Measurements from ENCODE around the gene RNF220. TPM values are rescaled to one million over a fixed set of nuclear protein-coding genes. Genes with fewer than 3 reads are reported as not detected.

The RNF220 gene
- 91.1 and 105 TPM in 2 replicates for total RNA-seq

DNA sequence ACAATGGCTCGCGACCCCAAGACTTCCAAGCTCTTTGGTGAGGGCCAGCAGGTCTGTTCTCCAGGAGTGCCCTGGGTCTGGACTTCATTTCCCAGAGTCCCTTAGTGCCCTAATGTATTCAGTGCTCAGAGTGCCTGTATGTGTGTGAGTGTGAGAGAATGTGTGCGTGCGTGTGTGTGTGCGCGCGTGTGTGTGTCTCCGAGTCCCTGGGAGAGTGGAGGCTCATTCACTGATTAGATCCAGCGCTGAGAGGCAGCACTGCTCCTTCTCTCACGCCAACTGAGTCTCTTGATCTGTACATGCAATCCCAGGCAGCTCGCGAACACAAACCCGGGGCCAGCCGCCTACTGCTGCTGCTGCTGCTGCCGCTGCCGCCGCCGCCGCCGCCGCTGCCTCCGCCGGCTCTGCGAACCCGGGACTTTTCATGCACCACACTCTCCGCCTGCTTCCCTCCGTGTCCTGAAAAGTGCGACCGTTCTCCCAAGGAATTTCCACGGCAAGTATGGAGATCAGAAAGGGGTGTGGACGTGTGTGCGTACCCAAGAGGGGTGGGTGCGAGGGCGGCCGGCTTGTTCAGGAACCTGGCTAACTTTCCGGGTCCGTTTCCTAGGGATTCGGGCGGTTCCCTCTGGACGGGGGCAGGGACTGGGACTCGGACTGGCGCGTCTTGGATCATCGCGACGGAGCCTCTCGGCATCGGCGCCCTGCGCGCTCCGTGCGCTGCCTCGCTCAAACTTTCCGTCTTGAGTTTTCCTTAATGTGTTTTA is at the start of gene RNF220:
Gene RNF220 (plus strand): TSS at position 225 of the 767 bp plus-strand sequence.

DNA sequence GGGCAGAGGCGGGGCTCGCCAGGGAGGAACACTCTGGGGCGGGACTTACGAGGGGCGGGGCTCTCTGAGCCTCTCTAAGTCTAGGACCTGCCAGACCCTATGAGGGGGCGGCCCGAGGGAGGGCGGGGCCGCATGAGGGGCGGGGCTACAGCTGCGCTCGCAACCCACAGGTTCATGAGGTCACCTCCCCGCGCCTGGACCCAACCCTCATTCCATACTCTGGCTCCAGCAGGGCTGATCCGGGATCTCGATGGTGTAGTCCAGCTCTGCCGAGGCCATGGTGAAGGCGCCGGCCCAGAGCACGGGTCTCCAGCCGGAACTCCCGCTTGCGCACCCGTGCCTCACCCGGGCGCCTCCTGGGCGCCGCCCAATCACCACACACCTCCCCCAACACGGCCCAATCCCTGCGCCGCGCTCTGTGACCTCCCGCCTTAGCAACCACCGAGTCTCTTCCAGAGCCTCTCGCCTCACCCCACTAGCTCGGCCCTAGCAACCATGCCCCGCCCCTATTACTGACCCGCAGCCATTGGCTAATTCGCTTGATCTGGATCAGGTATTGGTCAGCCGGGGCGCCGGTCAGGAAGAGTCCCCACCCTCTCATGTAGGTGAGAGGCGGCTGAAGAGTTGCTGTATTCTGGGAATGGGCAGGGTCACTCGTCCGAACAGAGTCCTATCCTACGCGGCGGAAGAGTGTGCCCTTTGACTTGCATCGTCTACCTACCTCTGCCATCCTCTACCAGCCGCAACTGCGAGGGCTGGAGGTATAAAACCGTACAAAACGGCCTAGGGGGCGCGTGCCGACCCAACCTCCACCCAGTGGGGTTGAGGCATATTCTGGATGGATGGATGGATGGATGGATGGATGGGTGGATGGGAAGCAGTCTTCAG is 269.3 kb downstream of the RNF220 start, which contains the start of the genes ARMH1 and TMEM53:
Gene ARMH1 (plus strand): TSS at position 602 of the 888 bp plus-strand sequence. CDS start 14,984 bp downstream, outside the sequence.
Gene TMEM53 (minus strand): TSS at position 369 of the 888 bp plus-strand sequence. CDS start 90 bp downstream, at position 279.

Other genes with a start within 250 kb of the RNF220 start
- 38.0 and 63.0 TPM in 2 replicates for gene DMAP1, start 191.8 kb upstream of the RNF220 start, total RNA-seq
- gene ERI3, start 50.0 kb upstream of the RNF220 start, total RNA-seq = 61.9 and 66.6 TPM in 2 replicates